Neural cell (in vitro differentiated cells): Measurements from ENCODE around the gene SPATA2L. TPM values are rescaled to one million over a fixed set of nuclear protein-coding genes. Genes with fewer than 3 reads are reported as not detected.

Experiments used
- H2AFZ ChIP-seq: fragments of 200-600, 300-800 bp; sonication (generic), shearing (Covaris generic); 2 replicates; pipeline ENCODE4 v1.6.0; 2014; ENCODE audit warnings: low read depth, mild to moderate bottlenecking, antibody characterized with exemption, low read length, moderate library complexity
- H3F3A ChIP-seq: fragments of 200-600 bp; shearing (Covaris generic); 2 replicates; pipeline ENCODE4 v1.6.1; 2016; ENCODE audit warnings: mild to moderate bottlenecking, moderate library complexity, mixed read lengths, antibody characterized with exemption, low read length; ENCODE audit not compliant: insufficient read depth, poor library complexity, severe bottlenecking
- H3K27ac ChIP-seq: fragments of 200-600, 300-800 bp; sonication (generic), shearing (Covaris generic); 2 replicates; pipeline ENCODE4 v1.5.1; 2014; ENCODE audit warnings: mild to moderate bottlenecking, low read length, moderate library complexity
- H3K27me3 ChIP-seq: fragments of 300-800, 200-600 bp; sonication (generic), shearing (Covaris generic); 2 replicates; pipeline ENCODE4 v1.6.0; 2014; ENCODE audit warnings: mild to moderate bottlenecking, low read depth, low read length, moderate library complexity; ENCODE audit not compliant: insufficient read depth
- H3K36me3 ChIP-seq: fragments of 300-800, 200-600 bp; sonication (generic), shearing (Covaris generic); 2 replicates; pipeline ENCODE4 v1.5.1; 2014; ENCODE audit warnings: mild to moderate bottlenecking, antibody characterized with exemption, low read length, moderate library complexity; ENCODE audit not compliant: insufficient read depth
- H3K4me2 ChIP-seq: fragments of 300-800, 200-600 bp; sonication (generic), shearing (Covaris generic); 2 replicates; pipeline ENCODE4 v1.6.0; 2014; ENCODE audit warnings: mild to moderate bottlenecking, low read length
- H3K4me3 ChIP-seq: fragments of 300-800, 200-600 bp; sonication (generic), shearing (Covaris generic); 2 replicates; pipeline ENCODE4 v1.5.1; 2014; ENCODE audit warnings: mild to moderate bottlenecking, low read length, moderate library complexity
- H3K79me2 ChIP-seq: fragments of 200-600 bp; shearing (Covaris generic); replicated peaks from 2 replicates; pipeline ENCODE4 v1.6.0; 2014; ENCODE audit warnings: mild to moderate bottlenecking, low read length, moderate library complexity; ENCODE audit not compliant: insufficient read depth
- H3K9ac ChIP-seq: fragments of 300-800, 200-600 bp; sonication (generic), shearing (Covaris generic); 2 replicates; pipeline ENCODE4 v1.6.1; 2016; ENCODE audit warnings: mild to moderate bottlenecking, low read length, mixed read lengths
- H3K9me2 ChIP-seq: fragments of 200-600 bp; shearing (Covaris generic); 2 replicates; pipeline ENCODE4 v1.6.1; 2016; ENCODE audit warnings: mild to moderate bottlenecking, low read length, mixed read lengths; ENCODE audit not compliant: insufficient read depth
- H3K9me3 ChIP-seq: fragments of 200-600, 300-800 bp; sonication (generic), shearing (Covaris generic); 2 replicates; pipeline ENCODE4 v1.6.1; 2016; ENCODE audit warnings: mild to moderate bottlenecking, mixed run types, low read length, moderate library complexity, mixed read lengths
- H4K20me1 ChIP-seq: fragments of 200-600 bp; shearing (Covaris generic); 2 replicates; pipeline ENCODE4 v1.6.1; 2016; ENCODE audit warnings: mild to moderate bottlenecking, mixed run types; ENCODE audit not compliant: insufficient read depth
- EP300 ChIP-seq: fragments of 450-650 bp; conservative IDR thresholded peaks from 2 replicates; pipeline ENCODE4 v1.6.1; 2014; ENCODE audit warnings: antibody characterized with exemption, mild to moderate bottlenecking, moderate library complexity; ENCODE audit not compliant: poor library complexity, severe bottlenecking
- EZH2 ChIP-seq: fragments of 200-600, 300-800 bp; shearing (Covaris generic), sonication (generic); IDR thresholded peaks from 2 replicates; pipeline ENCODE4 v1.6.1; 2014; ENCODE audit warnings: antibody characterized with exemption, low read length, borderline replicate concordance, mild to moderate bottlenecking; ENCODE audit not compliant: insufficient read depth, poor library complexity, severe bottlenecking
- MXI1 ChIP-seq: fragments of 450-650 bp; conservative IDR thresholded peaks from 2 replicates; pipeline ENCODE4 v1.6.1; 2014; ENCODE audit warnings: antibody characterized with exemption, mild to moderate bottlenecking; ENCODE audit not compliant: poor library complexity, severe bottlenecking
- POLR2AphosphoS5 ChIP-seq: IDR thresholded peaks from 2 replicates; pipeline ENCODE4 v1.6.1; 2012
- RAD21 ChIP-seq: fragments of 450-650 bp; conservative IDR thresholded peaks from 2 replicates; pipeline ENCODE4 v1.6.1; 2014; ENCODE audit warnings: antibody characterized with exemption, mild to moderate bottlenecking, moderate library complexity
- REST ChIP-seq: IDR thresholded peaks from 2 replicates; pipeline ENCODE4 v1.6.1; 2012; ENCODE audit warnings: borderline replicate concordance
- SMC3 ChIP-seq: fragments of 450-650 bp; conservative IDR thresholded peaks from 2 replicates; pipeline ENCODE4 v1.6.1; 2014; ENCODE audit warnings: antibody characterized with exemption, mild to moderate bottlenecking, moderate library complexity; ENCODE audit not compliant: poor library complexity
- TAF1 ChIP-seq: IDR thresholded peaks from 2 replicates; pipeline ENCODE4 v1.6.1; 2012; ENCODE audit warnings: low read depth
- polyA plus RNA-seq: library from polyadenylated mRNA; depleted of rRNA; stranded (reverse); fragments of >200 nt; gene quantifications from 2 replicates; pipeline ENCODE4 v1.2.3, GENCODE V29; 2014
- TF ChIP-seq, protein P1 (sequence below): fragments of 450-650 bp; IDR thresholded peaks from 2 replicates; pipeline ENCODE4 v1.5.1; 2014; ENCODE audit warnings: antibody characterized with exemption, mild to moderate bottlenecking, moderate library complexity; ENCODE audit not compliant: poor library complexity, severe bottlenecking

SPATA2L gene
- polyA plus RNA-seq, 1 donor from 2014 or later, result 39.1 TPM

DNA sequence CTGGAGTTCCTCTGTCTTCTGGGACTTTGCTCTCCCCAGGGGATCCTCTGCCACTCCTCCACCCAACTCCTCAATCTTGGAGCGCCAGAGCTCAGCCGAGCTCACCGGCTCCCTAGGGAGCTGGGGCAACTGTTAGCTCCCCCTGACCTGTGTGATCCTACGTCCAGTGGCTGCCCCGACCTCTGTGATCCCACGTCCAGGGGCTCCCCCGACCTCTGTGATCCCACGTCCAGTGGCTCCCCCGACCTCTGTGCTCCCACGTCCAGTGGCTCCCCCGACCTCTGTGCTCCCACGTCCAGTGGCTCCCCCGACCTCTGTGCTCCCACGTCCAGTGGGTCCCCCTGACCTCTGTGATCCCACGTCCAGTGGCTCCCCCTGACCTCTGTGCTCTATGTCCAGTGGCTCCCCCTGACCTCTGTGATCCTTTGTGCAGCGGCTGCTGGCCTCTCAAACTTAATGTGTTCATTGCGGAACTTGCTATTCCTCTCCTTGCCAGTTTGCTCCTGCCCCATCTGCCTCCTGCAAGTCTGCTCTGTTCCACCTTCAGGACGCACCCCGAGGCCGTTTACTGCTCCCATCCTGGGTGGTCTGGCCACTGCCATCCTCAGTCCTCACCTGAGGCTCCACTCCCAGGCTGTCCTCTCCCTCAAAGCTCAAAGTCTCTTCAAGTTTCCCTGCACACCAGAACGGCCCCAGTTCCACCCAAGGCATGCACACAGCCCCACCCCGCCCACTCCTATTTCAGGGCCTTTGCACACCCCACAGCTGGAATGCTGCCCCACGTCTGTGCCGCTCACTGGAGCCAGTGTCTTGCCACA, 16.4 kb upstream of the SPATA2L start:
- no peaks in the 10 kb centered on the region for H3K36me3 ChIP-seq
- H3K27me3 ChIP-seq, result no peaks in the 10 kb centered on the region
- H3F3A ChIP-seq, result no peaks in the 10 kb centered on the region
- no peak overlapping the region for H3K27ac ChIP-seq
- H3K4me3 ChIP-seq, result no peak overlapping the region
- no peaks in the 10 kb centered on the region for H3K79me2 ChIP-seq
- H3K9ac ChIP-seq, result no peak overlapping the region
- H3K4me2 ChIP-seq, result no peak overlapping the region
- no peaks in the 10 kb centered on the region for H3K9me3 ChIP-seq
- no peak overlapping the region for H2AFZ ChIP-seq
- no peaks in the 10 kb centered on the region for H3K9me2 ChIP-seq
- H4K20me1 ChIP-seq, result peaks cover 9% of the 10 kb centered on the region
- TF ChIP-seq, protein P1, sequence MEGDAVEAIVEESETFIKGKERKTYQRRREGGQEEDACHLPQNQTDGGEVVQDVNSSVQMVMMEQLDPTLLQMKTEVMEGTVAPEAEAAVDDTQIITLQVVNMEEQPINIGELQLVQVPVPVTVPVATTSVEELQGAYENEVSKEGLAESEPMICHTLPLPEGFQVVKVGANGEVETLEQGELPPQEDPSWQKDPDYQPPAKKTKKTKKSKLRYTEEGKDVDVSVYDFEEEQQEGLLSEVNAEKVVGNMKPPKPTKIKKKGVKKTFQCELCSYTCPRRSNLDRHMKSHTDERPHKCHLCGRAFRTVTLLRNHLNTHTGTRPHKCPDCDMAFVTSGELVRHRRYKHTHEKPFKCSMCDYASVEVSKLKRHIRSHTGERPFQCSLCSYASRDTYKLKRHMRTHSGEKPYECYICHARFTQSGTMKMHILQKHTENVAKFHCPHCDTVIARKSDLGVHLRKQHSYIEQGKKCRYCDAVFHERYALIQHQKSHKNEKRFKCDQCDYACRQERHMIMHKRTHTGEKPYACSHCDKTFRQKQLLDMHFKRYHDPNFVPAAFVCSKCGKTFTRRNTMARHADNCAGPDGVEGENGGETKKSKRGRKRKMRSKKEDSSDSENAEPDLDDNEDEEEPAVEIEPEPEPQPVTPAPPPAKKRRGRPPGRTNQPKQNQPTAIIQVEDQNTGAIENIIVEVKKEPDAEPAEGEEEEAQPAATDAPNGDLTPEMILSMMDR, result no peak
- TF ChIP-seq POLR2AphosphoS5, result no peak
- TF ChIP-seq RAD21, result no peak
- no peak for TF ChIP-seq MXI1
- TF ChIP-seq TAF1, result no peak
- no peak for TF ChIP-seq SMC3
- TF ChIP-seq EZH2, result no peak
- TF ChIP-seq REST, result no peak
- no peak for TF ChIP-seq EP300

DNA sequence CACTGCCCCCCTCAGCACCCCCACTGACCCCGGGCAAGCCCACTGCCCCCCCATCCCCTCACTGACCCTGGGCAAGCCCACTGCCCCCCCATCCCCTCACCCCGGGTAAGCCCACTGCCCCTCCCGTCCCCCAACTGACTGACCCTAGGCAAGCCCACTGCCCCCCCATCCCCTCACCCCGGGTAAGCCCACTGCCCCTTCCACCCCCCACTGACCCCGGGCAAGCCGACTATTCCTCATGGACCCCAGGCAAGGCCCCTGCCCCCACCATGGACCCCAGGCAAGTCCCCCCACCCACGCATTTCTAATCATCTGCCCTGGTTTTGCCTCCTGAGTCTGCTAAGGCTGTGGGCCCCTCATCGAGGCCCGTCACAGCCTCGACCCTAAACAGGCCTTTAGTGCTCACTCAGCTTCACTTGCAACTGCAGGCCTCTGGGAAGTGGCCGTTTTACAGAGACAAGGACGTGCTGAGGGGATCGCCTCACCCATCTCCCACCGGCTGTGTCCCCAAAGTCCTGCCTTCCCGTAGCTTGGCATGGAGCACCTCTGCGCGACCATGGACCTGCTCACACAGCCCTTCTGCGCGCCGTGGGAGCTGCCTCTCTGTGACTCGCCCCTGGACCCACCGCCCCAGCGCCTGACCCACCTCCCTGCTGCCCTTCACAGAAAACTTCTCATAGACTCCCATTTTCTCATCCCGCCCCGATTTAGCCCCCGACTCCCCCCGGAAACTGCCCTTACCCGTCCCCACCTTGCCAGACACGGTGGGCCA, 15.6 kb upstream of the SPATA2L start:
- no peak overlapping the region for H2AFZ ChIP-seq
- no peaks in the 10 kb centered on the region for H3K9me2 ChIP-seq
- H3K79me2 ChIP-seq, result no peaks in the 10 kb centered on the region
- peaks cover 3% of the 10 kb centered on the region for H4K20me1 ChIP-seq
- no peak overlapping the region for H3K4me3 ChIP-seq
- no peak overlapping the region for H3K9ac ChIP-seq
- no peaks in the 10 kb centered on the region for H3K27me3 ChIP-seq
- no peak for TF ChIP-seq POLR2AphosphoS5
- no peak for TF ChIP-seq MXI1
- TF ChIP-seq EP300, result no peak
- TF ChIP-seq RAD21, result no peak
- TF ChIP-seq EZH2, result no peak
- TF ChIP-seq, protein P1, result no peak
- TF ChIP-seq TAF1, result no peak
- TF ChIP-seq SMC3, result no peak
- no peak for TF ChIP-seq REST
- no peak overlapping the region for H3K4me2 ChIP-seq
- H3K9me3 ChIP-seq, result no peaks in the 10 kb centered on the region
- H3K27ac ChIP-seq, result no peak overlapping the region
- no peaks in the 10 kb centered on the region for H3F3A ChIP-seq
- no peaks in the 10 kb centered on the region for H3K36me3 ChIP-seq
